Peyer's patch (tissue), 4 donors: ENCODE measurements around the gene DDX39A.

ENCODE experiments used
- CTCF ChIP-seq, 6 experiments: fragments of 450-650 bp in 4 of 6; fragments of 200-600 bp in 2 of 6; sonication (generic) in 1 of 6; IDR thresholded peaks; one replicate each; pipeline ENCODE4 v1.5.1; 2017 to 2019; ENCODE audit warnings: antibody characterized with exemption in 6 of 6, mild to moderate bottlenecking in 3 of 6, moderate library complexity in 1 of 6
- POLR2A ChIP-seq, 2 donors: fragments of 450-650 bp; IDR thresholded peaks; one replicate each; pipeline ENCODE4 v1.5.1; 2017; ENCODE audit warnings: antibody characterized with exemption in 2 of 2, mild to moderate bottlenecking in 2 of 2, moderate library complexity in 2 of 2

- TF ChIP-seq CTCF (IDR thresholded peaks at IDR 0.05) (no peak), POLR2A (IDR thresholded peaks at IDR 0.05) (no peak)
Measured at GRCh38 chr19:14428882-14429416, 9.8 kb upstream of the DDX39A start.
